Cortex of kidney (tissue), 1 donor: ENCODE results near the gene BRMS1.
"Not testable (repeated sequence)": the region's sequence is repeated elsewhere in the genome, so short reads cannot be mapped to it uniquely, and the experiment has no call there.

Source experiments
- DNase-seq: peaks from one replicate; lab custom pipeline; 2025; lab: John Stamatoyannopoulos, UW

The BRMS1 gene

GRCh38 chr11:66363187-66363601 lies 18.3 kb upstream of the BRMS1 start:
- DNase-seq = no peak

- DNase-seq = no peak
Measured at GRCh38 chr11:66362481-66363147, 17.7 kb upstream of the BRMS1 start.

- DNase-seq = no peak
Measured at GRCh38 chr11:66361502-66361941, 16.6 kb upstream of the BRMS1 start.

GRCh38 chr11:66360406-66361073 lies 15.6 kb upstream of the BRMS1 start:
- DNase-seq = no peak

GRCh38 chr11:66359662-66360087 lies 14.8 kb upstream of the BRMS1 start:
- DNase-seq = no peak

- not testable (repeated sequence) for DNase-seq
Measured at GRCh38 chr11:66350560-66351235, 5.8 kb upstream of the BRMS1 start.

GRCh38 chr11:66349084-66349386 lies 4.1 kb upstream of the BRMS1 start:
- DNase-seq = no peak

GRCh38 chr11:66347425-66348276 lies 2.7 kb upstream of the BRMS1 start, which contains the start of gene B4GAT1:
Gene B4GAT1 (minus strand): TSS chr11:66347629. CDS start chr11:66347545, 84 bp downstream.
- DNase-seq = no peak

- DNase-seq = no peak
Measured at GRCh38 chr11:66346476-66347424, 1.8 kb upstream of the BRMS1 start.

GRCh38 chr11:66345316-66345649 lies 379 bp upstream of the BRMS1 start:
- no peak for DNase-seq

GRCh38 chr11:66343176-66343575 lies 1.7 kb downstream of the BRMS1 start:
- DNase-seq = no peak

GRCh38 chr11:66341502-66342126 lies 3.3 kb downstream of the BRMS1 start:
- no peak for DNase-seq

GRCh38 chr11:66340596-66341501 lies 4.1 kb downstream of the BRMS1 start:
- DNase-seq = no peak

- no peak for DNase-seq
Measured at GRCh38 chr11:66339686-66340483, 5.0 kb downstream of the BRMS1 start.

- no peak for DNase-seq
Measured at GRCh38 chr11:66339162-66339675, 5.7 kb downstream of the BRMS1 start.

GRCh38 chr11:66338276-66339161 lies 6.4 kb downstream of the BRMS1 start:
- DNase-seq = no peak

GRCh38 chr11:66337103-66337899 lies 7.6 kb downstream of the BRMS1 start:
- no peak for DNase-seq
